Bronchial epithelial cell (primary cell): ENCODE measurements around the gene SMAD7. TPM values are rescaled to one million over a fixed set of nuclear protein-coding genes. Genes with fewer than 3 reads are reported as not detected.

Experiments used
- DNase-seq: peaks from one replicate; pipeline ENCODE4 v3.0.0-alpha.2; 2010; ENCODE audit warnings: low read depth
- FAIRE-seq: peaks from 2 replicates; lab custom pipeline; 2011; peaks lifted over from hg19 to GRCh38; lab: Jason Lieb, UNC
- H3K27me3 ChIP-seq: 2 replicates; pipeline ENCODE4 v1.5.1; 2011; ENCODE audit warnings: low read length; ENCODE audit not compliant: control insufficient read depth, insufficient read depth
- H3K36me3 ChIP-seq: 2 replicates; pipeline ENCODE4 v1.5.1; 2011; ENCODE audit warnings: low read length; ENCODE audit not compliant: control insufficient read depth, insufficient read depth
- H3K4me3 ChIP-seq: 2 replicates; pipeline ENCODE4 v1.5.1; 2011; ENCODE audit warnings: mild to moderate bottlenecking, low read depth, low read length, control low read depth
- total RNA-seq: library from RNA; depleted of rRNA; stranded (reverse); fragments of >200 nt; gene quantifications from 2 replicates; pipeline ENCODE4 v1.2.1, GENCODE V29; 2014
- TF ChIP-seq, protein P1 (sequence below): IDR thresholded peaks from 2 replicates; pipeline ENCODE4 v1.5.1; 2011; ENCODE audit warnings: mild to moderate bottlenecking, moderate library complexity, low read length, control low read depth, inconsistent platforms; ENCODE audit not compliant: insufficient read depth, severe bottlenecking

Gene SMAD7
- total RNA-seq, 1 donor from 2014 or later = 19.2 TPM

DNA sequence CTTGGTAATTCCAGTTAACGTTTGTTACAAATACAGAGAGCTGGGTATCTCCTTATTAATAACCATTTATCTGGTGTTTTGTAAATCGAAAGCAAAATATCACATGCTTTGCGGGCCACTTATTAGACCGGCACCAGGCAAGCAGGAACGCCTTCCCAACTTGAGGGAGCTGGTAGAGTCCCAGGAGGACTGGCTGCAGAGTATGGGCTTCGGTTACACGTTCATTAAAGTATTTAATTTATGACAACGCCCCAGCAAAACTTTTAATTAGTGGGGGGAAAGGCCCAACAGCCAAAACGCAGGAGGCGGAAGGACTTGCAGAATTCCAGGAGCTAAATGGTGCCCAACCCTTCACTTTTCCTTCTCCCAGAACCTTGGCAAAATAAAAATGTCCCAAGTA lies 3.7 kb downstream of the SMAD7 start:
- peaks cover 4% of the 10 kb centered on the region for H3K36me3 ChIP-seq
- DNase-seq (no peak), FAIRE-seq (no peak)
- TF ChIP-seq, protein P1, sequence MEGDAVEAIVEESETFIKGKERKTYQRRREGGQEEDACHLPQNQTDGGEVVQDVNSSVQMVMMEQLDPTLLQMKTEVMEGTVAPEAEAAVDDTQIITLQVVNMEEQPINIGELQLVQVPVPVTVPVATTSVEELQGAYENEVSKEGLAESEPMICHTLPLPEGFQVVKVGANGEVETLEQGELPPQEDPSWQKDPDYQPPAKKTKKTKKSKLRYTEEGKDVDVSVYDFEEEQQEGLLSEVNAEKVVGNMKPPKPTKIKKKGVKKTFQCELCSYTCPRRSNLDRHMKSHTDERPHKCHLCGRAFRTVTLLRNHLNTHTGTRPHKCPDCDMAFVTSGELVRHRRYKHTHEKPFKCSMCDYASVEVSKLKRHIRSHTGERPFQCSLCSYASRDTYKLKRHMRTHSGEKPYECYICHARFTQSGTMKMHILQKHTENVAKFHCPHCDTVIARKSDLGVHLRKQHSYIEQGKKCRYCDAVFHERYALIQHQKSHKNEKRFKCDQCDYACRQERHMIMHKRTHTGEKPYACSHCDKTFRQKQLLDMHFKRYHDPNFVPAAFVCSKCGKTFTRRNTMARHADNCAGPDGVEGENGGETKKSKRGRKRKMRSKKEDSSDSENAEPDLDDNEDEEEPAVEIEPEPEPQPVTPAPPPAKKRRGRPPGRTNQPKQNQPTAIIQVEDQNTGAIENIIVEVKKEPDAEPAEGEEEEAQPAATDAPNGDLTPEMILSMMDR = no peak
- no peaks in the 10 kb centered on the region for H3K27me3 ChIP-seq
- peak overlapping the region; percentile 80 for H3K4me3 ChIP-seq

- FAIRE-seq = no peak
- Histone ChIP-seq H3K4me3 (no peak overlapping the region), H3K36me3 (peaks cover 6% of the 10 kb centered on the region), H3K27me3 (no peaks in the 10 kb centered on the region)
- DNase-seq = peak; percentile 80
- TF ChIP-seq, protein P1 = no peak
Measured at GRCh38 chr18:48946329-48946835, 4.4 kb downstream of the SMAD7 start.

GRCh38 chr18:48945953-48946217 lies 4.9 kb downstream of the SMAD7 start:
- FAIRE-seq (no peak), DNase-seq (no peak)
- TF ChIP-seq, protein P1 = no peak
- Histone ChIP-seq H3K27me3 (no peaks in the 10 kb centered on the region), H3K36me3 (peaks cover 6% of the 10 kb centered on the region), H3K4me3 (no peak overlapping the region)

- Histone ChIP-seq H3K4me3 (no peak overlapping the region), H3K27me3 (no peaks in the 10 kb centered on the region), H3K36me3 (peaks cover 5% of the 10 kb centered on the region)
- DNase-seq (peak; percentile 57), FAIRE-seq (no peak)
- TF ChIP-seq, protein P1 = no peak
Measured at GRCh38 chr18:48944634-48945033, 6.1 kb downstream of the SMAD7 start.

GRCh38 chr18:48943736-48944527 lies 6.8 kb downstream of the SMAD7 start:
- FAIRE-seq = no peak
- TF ChIP-seq, protein P1 = no peak

More at GRCh38 chr18:48943736-48944527, 6.8 kb downstream of the SMAD7 start:
- H3K4me3 ChIP-seq = no peak overlapping the region
- DNase-seq = no peak
- no peaks in the 10 kb centered on the region for H3K27me3 ChIP-seq
- peaks cover 5% of the 10 kb centered on the region for H3K36me3 ChIP-seq
